Measurements from ENCODE around the gene ARHGAP26.

The ARHGAP26 gene

DNA sequence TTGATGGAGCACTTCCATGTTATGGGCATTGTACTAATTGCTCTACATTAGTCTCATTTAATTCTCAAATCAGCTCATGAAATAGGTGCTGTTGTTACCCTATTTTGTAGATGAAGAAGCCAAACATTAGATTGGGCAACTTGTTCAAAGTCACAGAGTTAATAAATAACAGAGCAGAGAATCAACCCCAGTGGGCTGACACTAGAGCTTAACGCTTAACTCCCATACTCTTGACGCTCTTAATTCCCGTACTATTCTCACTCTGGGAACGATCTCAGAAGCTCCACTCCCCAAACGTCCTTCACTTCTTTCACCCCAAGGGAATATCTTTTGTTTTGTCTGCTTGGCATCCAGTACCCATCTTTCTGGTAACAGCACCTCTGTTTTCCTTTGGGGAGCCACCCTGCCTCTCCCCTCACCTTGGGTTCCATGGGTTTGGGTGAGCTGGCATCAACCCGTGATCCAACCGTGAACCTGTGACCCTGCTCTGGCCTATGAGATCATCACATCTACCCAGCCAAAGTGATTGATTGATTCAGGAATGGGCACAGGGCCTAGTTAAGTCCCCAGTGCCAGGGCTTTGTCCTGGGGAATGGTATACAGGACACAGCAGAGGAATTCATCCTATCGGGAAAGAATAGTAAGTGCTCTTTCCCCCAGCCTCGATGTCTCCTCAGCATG lies 464.1 kb downstream of the ARHGAP26 start:
- DNase-seq: no peak

DNA sequence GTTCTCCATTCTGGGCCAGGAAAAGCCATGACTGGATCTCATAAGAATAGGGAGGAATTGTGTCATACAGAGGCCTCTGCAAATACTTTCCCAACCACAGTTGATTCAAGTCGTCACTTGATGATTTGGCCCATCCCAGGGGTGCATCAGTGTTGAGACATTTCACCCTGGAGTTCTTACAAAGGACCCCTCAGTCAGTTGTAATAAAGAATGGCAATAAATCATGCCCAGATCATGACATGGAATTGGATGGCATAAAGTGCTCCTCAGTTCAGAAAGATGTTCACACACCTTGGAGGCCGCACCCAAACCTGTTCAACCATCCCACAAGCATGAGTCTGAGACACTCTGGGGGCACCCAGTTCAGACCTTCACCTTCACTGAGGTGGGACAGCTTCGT lies 465.2 kb downstream of the ARHGAP26 start:
- DNase-seq: no peak

- DNase-seq: no peak
Observed at GRCh38 chr5:143236682-143237081, 466.5 kb downstream of the ARHGAP26 start.

DNA sequence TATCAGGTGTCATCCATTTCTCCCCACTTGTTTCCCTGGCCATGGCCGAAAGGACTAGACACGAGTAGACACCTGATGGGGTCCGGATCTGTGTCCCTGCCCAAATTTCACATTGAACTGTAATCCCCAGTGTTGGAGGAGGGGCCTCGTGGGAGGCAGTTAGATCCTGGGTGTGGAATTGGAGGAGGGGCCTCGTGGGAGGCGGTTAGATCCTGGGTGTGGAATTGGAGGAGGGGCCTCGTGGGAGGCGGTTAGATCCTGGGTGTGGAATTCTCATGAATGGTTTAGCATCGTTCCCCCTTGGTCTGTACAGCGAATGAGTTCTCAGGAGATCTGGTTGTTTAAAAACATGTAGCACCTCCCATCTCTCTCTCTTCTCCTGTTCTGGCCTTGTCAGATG lies 467.5 kb downstream of the ARHGAP26 start:
- no peak for DNase-seq

DNA sequence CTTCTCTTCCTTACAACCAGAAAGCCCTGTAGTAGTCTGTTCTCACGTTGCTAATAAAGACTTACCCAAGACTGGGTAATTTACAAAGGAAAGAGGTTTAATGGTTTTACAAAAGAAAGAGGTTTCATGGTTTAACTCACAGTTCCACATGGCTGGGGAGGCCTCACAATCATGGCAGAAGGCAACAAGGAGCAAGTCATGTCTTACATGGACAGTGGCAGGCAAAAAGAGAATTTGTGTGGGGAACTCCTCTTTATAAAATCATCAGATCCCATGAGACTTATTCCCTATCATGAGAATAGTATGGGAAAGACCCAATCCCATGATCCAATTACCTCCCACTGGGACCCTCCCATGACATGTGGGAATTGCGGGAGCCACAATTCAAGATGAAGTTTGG lies 468.4 kb downstream of the ARHGAP26 start:
- DNase-seq: no peak

- no peak for DNase-seq
Observed at GRCh38 chr5:143239882-143240518, 469.8 kb downstream of the ARHGAP26 start.

GRCh38 chr5:143241892-143242291 lies 471.7 kb downstream of the ARHGAP26 start:
- DNase-seq: no peak

DNA sequence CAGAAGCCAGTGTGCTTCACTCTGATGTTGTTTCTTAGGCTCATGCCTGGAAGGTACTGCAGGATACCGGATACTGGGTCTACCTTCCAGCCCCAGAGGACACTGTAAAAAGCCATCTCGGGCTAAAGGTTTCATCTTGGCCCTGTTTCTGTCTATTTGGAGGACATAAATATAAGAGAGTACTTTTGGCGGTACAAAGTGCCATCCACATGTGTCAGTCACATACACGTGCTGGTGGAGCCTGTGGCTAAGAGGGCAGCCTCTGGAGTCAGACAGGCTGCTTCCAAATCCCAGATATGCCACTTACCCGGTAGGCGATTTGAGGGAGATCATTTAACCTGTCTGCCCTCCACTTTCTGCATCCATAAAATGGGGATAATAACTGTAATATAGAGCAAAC lies 472.9 kb downstream of the ARHGAP26 start:
- DNase-seq: no peak

DNA sequence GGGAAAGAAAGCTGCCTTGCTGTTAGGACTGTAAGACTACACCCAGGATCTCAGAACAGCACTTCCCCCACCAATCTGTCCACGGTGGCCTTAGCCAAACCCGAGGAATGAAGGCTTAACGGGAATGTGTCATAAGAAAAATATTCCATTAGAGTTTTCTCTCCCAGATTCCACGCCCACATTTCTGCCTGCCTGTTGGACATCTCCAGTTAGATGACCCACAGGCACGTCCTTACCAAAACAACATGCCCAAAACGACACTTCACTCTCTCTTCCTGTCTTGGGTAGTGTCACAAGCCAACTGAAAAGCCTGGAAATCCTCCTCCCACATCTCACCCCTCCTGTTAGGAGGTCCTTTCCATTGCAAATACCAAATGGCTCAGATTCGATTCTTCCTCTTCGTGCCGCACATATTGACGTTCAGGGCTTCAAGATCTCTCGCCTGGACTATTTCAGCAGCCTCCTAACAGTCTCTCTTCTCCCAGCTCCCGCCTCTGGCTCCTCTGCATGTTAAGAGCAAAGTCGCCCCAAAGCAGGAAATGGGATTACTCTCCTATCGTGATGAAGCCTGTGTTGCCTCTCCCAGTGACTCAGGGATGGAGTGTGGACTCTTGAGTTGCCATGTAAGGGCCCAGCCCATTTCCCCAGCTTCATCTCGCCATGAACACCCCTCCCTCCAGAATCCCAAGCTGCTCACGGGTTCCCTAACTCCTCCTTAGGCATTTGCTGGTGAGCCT lies 474.0 kb downstream of the ARHGAP26 start:
- DNase-seq: no peak

GRCh38 chr5:143244990-143245389 lies 474.8 kb downstream of the ARHGAP26 start:
- no peak for DNase-seq

- peak; percentile 9 for DNase-seq
Observed at GRCh38 chr5:143245929-143246561, 475.9 kb downstream of the ARHGAP26 start.

- DNase-seq: no peak
Observed at GRCh38 chr5:143247134-143247815, 477.1 kb downstream of the ARHGAP26 start.

DNA sequence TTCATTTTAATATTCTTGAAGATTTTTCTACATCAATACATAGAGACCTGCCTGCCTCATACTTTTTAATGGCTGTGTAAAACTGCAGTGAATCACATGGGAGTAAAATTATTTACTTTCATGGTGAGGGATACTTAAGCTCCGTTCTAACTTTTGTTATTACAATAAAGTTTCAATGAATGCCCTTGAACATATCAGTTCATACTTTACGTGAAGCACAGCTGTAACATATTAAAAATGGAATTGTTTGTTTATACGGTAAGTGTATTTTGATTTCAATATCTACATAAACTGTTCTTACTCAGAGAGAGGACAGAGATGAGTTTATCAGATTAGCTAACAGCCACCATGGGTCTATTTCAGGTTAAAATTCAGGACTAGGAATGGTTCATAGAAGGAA lies 478.2 kb downstream of the ARHGAP26 start:
- no peak for DNase-seq

- no peak for DNase-seq
Observed at GRCh38 chr5:143248822-143249579, 478.8 kb downstream of the ARHGAP26 start.

- no peak for DNase-seq
Observed at GRCh38 chr5:143249851-143250250, 479.7 kb downstream of the ARHGAP26 start.

GRCh38 chr5:143251190-143251589 lies 481.0 kb downstream of the ARHGAP26 start:
- DNase-seq: peak; percentile 45

GRCh38 chr5:143251946-143252345 lies 481.8 kb downstream of the ARHGAP26 start:
- no peak for DNase-seq

DNA sequence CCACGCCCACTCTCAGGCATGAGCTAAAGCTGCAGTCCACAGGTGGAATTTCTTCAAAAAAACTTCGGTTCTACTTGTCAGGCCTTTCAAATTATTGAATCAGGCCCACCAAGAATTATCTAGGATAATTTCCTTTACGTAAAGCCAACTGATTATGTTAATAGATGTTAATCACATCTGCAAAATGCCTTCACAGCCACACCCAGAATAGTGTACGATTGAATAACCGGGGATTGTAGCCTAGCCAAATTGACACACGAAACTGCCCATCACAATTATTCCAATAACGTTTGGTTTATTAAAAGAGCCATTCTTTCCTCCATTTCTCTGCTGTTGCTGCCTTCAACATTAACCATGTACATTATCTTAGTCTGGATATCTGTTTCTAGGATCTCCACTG lies 484.6 kb downstream of the ARHGAP26 start:
- DNase-seq: no peak

GRCh38 chr5:143258559-143259253 lies 488.5 kb downstream of the ARHGAP26 start:
- no peak for DNase-seq

- no peak for DNase-seq
Observed at GRCh38 chr5:143259254-143259605, 489.1 kb downstream of the ARHGAP26 start.

- peak; percentile 92 for DNase-seq
Observed at GRCh38 chr5:143261748-143262392, 491.7 kb downstream of the ARHGAP26 start.
